GM21423 (cell line): ENCODE results near the gene SMYD2.
A peak's percentile ranks its signal among the peaks of the same experiment; 100 is the strongest.
"Not testable (repeated sequence)": the region's sequence is repeated elsewhere in the genome, so short reads cannot be mapped to it uniquely, and the experiment has no call there.

Source experiments
- ATAC-seq: cut with Tn5 transposase; IDR thresholded peaks from one replicate; pipeline ENCODE4 v1.9.1; 2021; ENCODE audit warnings: mild to moderate bottlenecking, moderate library complexity; ENCODE audit not compliant: unreplicated experiment

The SMYD2 gene

DNA sequence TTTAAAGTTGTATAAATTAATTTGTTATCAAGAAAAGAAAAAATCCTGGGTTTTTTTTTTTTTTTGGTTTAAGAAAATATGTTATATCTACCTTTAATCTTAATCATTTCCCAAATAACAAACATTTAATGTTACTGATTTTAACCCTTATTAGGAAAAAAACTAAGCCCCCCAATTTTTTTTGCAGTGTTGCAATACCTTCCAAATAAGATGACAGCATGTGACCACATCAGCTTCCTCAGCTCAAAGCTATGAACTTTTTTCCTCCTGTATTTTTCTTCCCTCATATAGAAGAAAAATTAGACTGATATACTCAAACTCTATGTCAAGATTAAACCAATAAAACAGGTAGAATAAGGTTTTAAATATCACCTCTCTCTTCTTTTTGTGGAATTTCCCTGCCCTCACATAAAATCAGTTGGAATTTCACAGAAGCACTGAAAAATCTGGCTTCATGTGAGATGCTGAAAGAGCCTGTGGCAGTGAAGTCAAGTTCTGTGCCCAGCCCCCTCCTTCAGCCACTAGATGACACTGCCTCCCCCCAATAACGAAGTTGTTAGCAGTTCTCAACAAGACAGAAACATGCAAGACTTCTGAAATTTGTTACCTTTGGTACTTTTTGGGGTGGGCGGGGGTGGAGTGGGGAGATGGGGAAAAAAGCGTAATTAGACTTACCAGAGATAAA is 9.6 kb upstream of the SMYD2 start:
- no peak for ATAC-seq

DNA sequence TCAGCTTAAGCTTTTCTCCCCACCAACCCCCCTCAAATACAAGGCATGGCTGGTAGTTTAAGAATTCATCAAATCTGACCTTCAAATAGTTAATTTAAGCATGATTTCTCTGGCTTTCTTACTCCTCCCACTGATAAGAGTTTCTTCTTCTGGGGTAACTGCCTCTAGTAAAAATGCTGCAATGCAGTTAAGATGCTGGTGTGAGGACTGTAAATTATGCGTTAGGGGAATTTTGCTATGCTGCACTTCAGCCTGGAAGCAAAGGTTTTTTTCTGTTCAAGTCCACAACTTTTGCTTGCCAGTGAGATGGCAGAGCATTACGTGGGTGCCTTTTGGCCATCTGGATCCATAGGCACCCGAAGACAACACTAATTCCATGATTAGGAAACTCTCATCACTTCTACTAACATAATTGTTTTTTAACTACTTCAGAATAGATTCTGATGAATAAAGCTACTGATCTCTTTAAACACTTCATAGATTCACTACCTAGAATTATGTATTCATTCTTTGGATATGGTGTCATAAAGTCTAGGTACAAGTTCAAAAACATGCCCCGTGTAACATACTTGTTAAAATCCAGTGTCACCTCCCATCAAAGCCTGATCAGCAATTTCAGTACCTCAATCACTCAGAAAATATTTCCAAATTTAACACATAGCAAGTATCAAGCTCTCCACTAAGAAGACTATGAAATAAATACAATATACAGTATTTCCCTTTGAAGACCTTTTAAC is 8.8 kb upstream of the SMYD2 start:
- ATAC-seq: no peak

DNA sequence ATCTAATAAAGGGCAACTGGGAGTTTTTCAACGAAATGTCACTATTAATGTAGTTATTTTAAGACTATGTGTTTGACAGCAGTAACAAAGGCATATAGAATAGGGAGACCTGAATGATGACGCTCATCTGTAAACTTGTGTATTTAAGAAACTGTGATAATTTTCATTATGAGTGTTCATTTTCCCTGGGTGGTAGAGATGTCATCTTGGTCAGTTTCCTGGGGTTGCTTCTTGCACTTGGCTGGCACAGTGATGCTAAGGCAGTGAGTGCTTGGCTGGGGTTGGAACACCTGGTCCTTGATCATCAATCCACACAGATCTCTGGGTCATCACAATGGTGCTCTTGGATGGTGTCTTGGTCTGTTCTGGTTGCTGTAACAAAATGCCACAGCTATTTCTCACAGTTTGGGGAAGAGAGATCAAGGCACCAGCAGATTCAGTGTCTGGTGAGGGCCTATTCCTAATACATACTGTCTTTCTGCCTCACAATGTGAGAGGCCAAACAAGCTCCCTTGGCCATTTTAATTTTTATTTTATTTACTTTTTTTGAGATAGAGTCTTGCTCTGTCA is 7.9 kb upstream of the SMYD2 start:
- ATAC-seq: no peak

DNA sequence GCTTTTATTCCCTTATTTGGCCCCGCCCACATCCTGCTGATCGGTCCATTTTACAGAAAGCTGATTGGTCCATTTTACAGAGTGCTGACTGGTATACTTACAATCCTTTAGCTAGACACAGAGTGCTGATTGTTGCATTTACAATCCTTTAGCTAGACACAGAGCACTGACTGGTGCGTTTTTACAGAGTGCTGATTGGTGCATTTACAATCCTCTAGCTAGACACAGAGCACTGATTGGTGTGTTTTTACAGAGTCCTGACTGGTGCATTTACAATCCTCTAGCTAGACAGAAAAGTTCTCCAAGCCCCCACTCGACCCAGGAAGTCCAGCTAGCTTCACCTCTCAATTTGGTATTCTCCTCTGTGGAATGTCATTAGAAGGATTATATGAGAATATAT is 5.3 kb upstream of the SMYD2 start:
- not testable (repeated sequence) for ATAC-seq

DNA sequence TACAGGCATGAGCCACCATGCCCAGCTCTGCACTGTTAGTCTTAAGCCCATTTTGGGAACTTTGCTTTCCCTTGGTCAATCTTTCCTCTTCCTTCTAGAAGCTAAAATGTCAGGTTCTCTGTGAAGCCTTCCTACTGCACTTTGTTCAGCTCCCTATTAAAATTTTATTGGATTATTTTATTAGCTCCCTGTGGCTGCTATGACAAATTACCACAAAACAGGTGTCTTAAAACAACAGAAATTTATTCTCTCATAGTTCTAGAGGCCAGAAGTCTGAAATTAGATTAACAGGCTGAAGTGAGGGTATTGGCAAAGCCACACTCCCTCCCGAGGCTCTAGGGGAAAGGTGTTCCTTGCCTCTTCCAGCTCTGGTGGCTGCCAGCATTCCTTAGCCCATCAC is 4.2 kb upstream of the SMYD2 start:
- ATAC-seq: no peak

DNA sequence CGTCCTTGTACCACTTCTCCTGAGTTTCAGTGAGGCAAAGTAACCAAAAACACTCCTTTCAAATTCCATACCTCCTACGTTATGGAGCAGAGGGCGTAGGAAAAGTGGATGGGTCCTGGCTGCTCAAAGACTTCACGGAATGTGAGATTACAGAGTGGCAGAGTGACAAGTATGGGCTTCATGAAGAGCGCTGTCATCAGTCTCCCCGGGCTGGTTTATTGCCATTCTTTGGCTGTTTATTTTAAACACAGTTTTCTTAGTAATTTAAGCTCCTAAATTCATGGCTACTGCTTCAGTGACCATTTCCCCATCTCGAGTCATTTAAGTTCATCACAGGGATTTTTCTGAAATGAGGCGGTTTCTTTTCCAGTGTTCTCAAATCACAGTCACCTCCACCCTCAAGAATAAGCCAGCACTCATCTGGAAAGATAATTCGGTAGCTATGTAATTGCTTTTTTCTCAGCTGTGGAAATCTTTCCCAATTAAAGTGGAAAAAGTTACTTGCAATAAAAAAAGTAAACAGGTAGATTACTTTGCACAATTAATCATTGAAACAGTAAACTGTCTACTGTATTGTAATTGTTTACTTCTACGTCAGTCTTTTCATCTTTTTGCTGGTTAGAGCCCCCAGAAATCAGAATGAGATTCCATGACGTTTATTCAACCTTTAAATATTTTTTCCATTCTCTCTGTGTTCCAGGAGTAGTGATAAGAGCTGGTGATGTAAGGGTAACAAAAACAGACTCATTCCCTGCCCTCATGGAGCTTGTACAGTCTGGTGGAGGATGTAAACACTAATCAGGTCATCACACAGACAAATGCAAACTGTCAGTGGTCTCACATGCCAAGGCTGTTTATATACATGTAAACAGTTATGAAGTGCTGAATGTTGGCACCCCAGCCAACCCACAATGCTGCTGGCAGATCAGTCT is 3.0 kb upstream of the SMYD2 start:
- no peak for ATAC-seq

DNA sequence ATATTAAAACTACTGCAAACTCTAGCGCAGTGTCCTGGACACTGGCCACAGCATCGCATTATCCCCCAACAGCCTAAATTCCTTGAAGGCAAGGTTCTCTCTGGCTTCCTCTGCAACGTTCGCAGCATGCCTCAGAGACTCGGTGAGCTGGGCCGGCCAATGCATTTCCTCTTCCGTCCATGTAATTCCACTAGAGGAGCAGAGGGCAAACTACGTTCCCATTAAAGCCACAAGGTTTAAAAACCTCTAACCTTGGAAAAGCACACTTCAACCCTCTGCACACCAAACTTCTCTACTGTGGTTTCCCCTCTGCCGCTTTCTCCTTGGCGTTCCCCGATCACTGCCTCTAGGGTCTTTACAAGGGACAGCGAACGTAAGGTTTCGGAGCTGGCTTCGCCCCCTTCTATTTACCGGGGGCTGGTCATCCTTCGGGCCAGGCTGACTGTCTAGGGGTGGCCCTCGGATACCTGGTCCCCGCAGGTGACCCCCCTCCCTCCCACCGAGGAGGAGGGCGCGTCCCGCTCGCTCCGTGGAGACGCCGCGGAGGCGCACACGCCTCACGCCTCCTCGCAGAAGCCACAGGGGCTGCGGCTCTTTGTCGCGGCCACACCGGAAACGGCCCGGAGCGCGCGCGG is 456 bp upstream of the SMYD2 start:
- peak; percentile 17 for ATAC-seq

DNA sequence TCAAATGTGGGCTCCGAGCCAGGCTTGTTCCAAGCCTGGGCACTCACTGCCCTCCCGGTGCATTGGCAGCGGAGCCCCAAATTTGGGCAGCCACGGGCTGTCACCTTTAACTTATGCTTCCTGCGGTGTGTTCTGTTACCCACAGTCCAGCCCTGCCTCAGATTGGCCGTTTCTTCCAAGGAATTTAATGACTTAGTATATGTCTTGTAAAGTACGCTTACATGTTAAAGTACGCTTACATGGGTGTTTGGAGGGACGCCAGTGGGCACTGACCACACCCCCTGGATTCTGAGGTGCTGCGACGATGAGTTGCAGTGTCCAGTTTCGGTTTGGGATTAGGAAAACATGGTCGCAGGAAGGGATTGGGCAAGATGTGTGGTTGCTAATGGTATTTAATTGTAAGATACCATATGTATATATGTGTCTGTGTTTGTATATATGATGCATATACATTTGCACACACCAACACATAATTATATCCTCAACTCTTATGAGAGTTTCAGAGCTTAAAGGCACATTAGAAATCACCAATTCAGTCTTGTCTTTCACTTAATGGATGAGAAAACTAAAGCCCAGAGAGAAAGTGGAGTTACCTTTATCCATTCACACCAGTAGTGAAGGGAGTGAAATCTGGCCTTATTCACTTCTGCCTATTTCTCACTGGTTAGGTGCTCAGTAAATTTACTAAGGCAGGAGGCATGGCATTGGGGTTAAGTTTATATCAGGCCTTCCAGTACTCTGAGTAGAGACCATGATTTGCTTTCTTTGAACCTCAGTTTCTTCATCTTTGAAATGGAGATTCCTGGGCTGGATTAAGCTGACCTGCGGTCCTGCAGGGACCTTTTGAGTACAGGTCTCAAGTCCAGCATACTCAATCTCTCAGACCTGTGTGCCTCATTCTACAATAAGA is 1.0 kb downstream of the SMYD2 start:
- ATAC-seq: no peak

DNA sequence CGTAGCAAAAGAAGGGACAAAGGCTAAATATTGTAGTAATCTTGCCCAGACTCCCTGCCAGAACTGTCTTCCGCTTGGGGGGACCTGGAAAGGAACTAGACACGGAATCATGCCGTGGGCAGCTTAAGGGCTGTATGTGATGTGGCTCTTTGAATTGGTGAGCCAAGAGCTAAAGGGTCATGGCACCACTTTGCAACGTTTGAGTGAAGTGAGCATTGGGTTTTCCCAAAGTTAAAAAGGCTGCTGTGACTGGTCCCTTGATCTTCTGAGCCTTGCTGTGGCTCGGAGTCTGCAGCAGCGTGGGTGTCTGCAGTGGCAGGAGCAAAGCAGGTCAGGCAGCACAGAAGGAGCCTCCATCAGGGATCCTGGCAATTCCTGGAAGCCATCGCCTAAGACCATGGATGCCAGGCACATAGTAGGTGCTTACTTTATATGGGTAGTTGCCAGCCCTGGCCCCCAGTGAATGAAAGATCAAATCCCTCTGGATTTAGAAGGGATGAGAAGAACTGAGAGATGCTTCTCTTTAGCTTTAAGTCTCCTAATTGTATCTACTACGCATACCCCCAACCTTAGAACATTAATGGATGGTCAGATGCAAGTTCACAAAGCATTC is 1.8 kb downstream of the SMYD2 start:
- no peak for ATAC-seq

DNA sequence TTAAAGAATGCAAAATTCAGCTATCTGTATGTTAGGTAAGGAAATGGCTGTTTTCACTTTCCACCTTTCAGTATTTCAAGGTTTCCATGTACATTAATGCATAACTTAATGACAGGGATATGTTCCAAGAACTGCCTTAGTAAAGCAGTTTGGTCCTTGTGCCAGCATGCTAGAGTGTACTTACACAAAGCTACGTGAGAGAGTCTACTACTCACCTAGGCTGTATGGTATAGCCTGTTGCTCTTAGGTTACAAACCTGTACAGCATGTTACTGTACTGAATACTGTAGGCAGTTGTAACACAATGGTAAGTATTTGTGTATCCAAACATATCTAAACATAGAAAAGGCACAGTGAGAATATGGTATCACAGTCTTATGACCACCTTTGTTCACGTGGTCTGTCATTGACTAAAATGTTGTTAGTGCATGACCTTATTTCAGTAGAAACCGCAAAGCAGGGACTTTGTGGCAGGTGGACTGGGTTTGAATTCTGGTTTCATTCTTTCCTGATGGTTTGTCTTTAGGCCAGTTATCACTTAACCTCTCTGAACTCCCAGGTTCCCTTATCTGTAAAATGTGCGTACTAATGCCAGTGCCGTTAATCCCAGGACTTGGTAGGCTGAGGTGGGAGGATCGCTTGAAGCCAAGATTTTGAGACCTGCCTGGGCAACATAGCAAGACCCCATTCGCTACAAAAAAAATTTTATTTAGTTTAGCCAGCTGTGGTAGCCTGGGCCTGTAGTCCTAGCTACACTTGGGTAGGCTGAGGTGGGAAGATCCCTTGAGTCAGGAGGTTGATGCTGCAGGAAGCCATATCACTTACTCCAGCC is 4.9 kb downstream of the SMYD2 start:
- ATAC-seq: no peak

DNA sequence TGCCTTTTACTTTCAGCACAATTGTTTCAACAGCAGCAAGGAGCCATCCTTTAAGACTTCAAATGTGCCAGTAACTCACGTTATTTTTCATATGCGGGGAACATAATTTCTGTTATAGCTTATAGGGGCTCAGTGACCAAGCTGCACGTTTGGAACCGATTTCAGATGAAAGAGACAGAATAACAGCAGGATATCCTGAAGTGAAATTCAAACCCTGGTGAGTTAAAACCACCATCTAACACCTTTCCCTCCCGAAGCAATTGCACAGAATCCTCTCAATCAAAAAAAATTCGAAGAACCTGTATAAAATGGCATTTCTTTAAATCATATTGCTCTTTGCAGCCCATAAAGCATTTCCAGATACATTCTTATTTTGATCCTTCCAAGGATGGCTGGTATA is 6.9 kb downstream of the SMYD2 start:
- ATAC-seq: no peak

DNA sequence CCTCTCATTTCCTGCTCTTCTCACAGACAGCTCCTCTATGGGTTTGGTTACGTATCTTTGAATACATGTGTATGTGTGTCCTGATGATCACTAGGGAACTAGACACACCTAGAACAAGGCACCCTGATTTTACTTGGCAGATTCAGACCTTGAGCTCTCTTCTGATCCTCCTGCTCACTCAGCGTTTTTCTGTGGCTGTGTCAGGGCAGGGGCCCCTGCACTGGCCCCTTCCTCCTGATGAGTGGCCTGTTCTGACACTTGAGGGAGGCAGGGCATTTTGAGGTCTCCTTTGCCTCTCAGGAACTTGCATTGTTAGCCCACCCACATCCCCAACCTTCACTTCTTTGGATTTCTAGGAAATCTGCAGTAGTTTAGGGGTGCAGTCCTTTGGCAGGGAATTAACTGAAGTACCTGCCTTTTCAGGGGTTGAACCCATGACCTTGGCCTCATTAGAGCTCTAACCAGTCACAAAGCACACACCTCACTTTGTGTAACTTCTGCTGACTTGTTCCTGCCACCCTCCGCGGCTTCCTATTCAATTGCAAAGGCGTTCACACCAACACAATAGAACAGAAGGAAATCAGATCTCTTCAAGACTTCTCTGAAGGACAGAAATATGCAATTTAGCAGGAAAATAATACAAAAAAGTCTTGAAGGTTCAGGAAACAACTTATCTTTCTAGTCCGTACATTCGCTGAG is 8.8 kb downstream of the SMYD2 start:
- no peak for ATAC-seq

DNA sequence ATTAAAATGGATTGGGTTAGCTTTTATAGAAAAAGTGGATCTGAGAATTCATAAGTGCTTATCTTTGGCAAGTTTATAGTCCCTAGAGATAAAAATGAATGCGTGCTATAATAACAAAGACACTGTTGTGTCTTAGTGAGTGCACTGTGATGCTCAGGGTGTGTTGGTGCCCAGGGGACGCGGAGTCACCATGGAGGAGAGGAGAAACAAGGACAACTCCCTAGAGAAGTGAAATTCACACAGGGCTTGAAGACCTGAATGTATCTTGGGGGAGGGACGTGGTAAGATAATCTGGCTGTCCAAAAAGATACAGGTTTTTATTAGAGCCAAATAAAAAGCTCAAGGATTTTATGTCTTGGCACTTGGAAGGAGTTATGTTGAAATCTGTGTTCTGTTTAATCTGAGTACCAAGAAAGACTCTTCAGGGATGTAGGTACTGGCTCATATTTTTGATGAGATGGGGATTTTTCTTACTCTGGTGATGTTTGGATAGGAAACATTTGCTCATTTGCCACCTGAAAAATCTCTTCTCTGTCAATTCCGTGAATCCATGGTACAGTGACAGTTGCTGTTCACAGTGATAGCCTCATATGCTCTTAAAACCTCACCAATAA is 9.6 kb downstream of the SMYD2 start:
- ATAC-seq: no peak

DNA sequence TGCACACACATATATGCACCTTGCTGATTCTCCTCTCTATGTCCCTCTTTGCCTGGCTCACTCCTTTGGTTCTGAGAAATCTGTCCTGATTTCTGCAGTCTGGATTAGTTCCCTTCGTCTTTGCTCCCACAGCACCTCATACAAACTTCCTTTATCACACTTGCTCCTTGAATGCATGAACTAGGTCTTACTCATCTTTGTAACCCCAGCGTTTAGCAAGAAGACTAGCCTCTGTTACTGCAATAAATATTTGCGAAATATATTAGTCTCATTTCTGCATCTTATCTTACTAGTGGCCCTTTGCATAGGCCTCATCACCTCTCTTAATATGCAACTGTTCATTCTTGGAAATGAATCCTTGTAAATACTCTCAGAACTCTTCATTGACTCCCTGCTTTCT is 11.4 kb downstream of the SMYD2 start:
- no peak for ATAC-seq

DNA sequence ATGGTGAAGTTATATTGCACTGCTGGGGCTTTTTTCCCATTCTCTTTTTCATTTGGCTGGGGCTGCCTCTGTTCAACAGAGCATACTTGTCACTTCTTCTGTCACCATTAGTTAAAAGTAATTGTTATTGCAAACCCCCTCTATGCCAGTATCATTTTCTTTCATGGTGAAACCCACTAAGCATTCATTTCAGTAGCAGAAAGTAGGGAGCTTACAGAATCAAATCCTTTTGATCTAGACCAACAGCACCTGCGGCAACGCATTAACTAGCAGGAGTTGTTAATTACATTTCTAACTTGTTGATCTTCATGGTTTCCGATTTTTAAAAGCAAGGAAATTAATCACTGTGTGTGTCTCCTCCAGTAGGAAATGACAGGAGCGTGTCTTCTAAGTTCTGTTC is 15.0 kb downstream of the SMYD2 start:
- ATAC-seq: no peak

DNA sequence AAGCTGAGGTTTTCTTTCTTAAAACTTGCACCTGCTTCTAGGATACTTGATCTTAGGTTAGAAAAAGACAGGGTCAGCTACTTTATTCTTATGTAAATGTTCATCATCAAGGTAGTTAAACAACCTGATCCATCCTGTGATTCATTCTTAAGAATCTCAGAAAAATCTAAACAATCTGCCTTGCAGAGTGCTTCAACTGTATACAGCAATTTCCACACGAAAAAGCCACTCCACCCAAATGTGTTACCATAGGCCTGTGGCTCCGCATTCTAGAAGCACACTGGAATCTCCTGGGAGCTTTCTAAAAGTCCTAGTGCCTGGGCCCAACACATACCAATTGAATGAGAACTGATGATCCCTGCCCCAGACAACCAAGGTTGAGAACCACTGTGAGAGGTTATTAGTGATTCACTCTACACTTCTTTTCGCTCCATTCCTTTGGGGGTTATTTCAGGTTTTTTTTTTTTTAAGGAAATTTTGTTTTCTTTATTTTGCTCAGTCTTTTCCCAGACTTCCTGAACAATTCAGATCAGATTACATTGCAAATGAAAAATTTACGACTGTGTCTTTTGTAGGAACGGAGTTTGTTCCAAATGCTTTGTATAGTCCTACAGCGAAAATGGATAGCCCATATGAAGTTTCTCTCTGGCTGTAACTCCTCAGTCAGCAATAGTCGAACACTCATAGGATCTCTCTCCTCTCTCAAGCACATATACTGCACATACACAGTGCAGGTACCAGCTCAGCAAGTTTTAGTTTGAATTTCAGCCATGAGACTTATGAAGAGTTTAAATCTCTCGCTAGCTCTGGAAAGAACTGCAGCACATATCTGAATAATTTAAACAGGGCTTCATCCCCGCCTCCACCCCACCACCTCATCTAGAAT is 16.1 kb downstream of the SMYD2 start:
- no peak for ATAC-seq
